ENCODE results near the gene MAPKAP1.

GRCh38 chr9:125549465-125549871 lies 157.5 kb downstream of the MAPKAP1 start:
- no peak for TF ChIP-seq POLR2A (IDR thresholded peaks at IDR 0.05; ENCODE audit: low read depth, low read length)
- no peak for TF ChIP-seq POLR2AphosphoS5 (IDR thresholded peaks at IDR 0.05; ENCODE audit: low read depth, low read length)
- TF ChIP-seq TAF1 (IDR thresholded peaks at IDR 0.05; ENCODE audit: low read depth, low read length): no peak
- no peak for TF ChIP-seq POU2F2 (IDR thresholded peaks at IDR 0.05; ENCODE audit: low read depth, low read length)
- TF ChIP-seq SPI1 (IDR thresholded peaks at IDR 0.05; ENCODE audit: low read depth, low read length): no peak
- no peak for TF ChIP-seq PAX5 (IDR thresholded peaks at IDR 0.05; ENCODE audit: insufficient read depth, low read length, severe bottlenecking)
